ENCODE measurements around the gene NPIPA5.
"Not testable (repeated sequence)": the region's sequence is repeated elsewhere in the genome, so short reads cannot be mapped to it uniquely, and the experiment has no call there.

GRCh38 chr16:15388060-15388459, 10.0 kb upstream of the NPIPA5 start:
- not testable (repeated sequence) for TF ChIP-seq CTCF, POLR2A (IDR thresholded peaks at IDR 0.05)
